NB4 (cell line): ENCODE data around the gene VWC2.

Experiments used
- POLR2A ChIP-seq: IDR thresholded peaks from 2 replicates; pipeline ENCODE4 v1.6.1; 2011; ENCODE audit warnings: mild to moderate bottlenecking; ENCODE audit not compliant: insufficient read length; ENCODE audit errors: extremely low read depth
- TF ChIP-seq, protein P1 (sequence below): IDR thresholded peaks from one replicate; pipeline ENCODE4 v1.5.1; 2012; ENCODE audit warnings: low read depth, low read length

DNA sequence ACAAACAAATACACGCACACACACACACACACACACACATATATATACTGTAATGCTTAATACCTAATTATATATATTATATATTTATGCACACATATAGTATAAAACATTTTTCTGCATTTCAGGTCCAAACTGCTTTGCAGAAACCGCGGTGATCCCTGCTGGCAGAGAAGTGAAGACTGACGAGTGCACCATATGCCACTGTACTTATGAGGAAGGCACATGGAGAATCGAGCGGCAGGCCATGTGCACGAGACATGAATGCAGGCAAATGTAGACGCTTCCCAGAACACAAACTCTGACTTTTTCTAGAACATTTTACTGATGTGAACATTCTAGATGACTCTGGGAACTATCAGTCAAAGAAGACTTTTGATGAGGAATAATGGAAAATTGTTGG is 138.5 kb downstream of the VWC2 start:
- TF ChIP-seq, protein P1, sequence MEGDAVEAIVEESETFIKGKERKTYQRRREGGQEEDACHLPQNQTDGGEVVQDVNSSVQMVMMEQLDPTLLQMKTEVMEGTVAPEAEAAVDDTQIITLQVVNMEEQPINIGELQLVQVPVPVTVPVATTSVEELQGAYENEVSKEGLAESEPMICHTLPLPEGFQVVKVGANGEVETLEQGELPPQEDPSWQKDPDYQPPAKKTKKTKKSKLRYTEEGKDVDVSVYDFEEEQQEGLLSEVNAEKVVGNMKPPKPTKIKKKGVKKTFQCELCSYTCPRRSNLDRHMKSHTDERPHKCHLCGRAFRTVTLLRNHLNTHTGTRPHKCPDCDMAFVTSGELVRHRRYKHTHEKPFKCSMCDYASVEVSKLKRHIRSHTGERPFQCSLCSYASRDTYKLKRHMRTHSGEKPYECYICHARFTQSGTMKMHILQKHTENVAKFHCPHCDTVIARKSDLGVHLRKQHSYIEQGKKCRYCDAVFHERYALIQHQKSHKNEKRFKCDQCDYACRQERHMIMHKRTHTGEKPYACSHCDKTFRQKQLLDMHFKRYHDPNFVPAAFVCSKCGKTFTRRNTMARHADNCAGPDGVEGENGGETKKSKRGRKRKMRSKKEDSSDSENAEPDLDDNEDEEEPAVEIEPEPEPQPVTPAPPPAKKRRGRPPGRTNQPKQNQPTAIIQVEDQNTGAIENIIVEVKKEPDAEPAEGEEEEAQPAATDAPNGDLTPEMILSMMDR: no peak
- TF ChIP-seq POLR2A: no peak
